C4-2B (cell line): ENCODE results near the gene PPARA.

Experiments used
- H3K27ac ChIP-seq: fragments of 450-650 bp; 2 replicates; pipeline ENCODE4 v1.5.1; 2017
- CTCF ChIP-seq: fragments of 450-650 bp; conservative IDR thresholded peaks from 2 replicates; pipeline ENCODE4 v1.5.1; 2017; ENCODE audit warnings: mild to moderate bottlenecking
- ZFX ChIP-seq: fragments of 450-650 bp; IDR thresholded peaks from 2 replicates; pipeline ENCODE4 v1.6.1; 2017

The PPARA gene

GRCh38 chr22:46224898-46225290 lies 74.6 kb downstream of the PPARA start:
- TF ChIP-seq CTCF, result no peak
- TF ChIP-seq ZFX, result no peak
- no peak overlapping the region for H3K27ac ChIP-seq

- H3K27ac ChIP-seq, result no peak overlapping the region
- TF ChIP-seq ZFX (no peak), CTCF (no peak)
Measured at GRCh38 chr22:46225631-46226030, 75.3 kb downstream of the PPARA start.

- TF ChIP-seq CTCF, result no peak
- no peak for TF ChIP-seq ZFX
- H3K27ac ChIP-seq, result no peak overlapping the region
Measured at GRCh38 chr22:46226577-46226976, 76.3 kb downstream of the PPARA start.

GRCh38 chr22:46229701-46230100 lies 79.4 kb downstream of the PPARA start:
- no peak overlapping the region for H3K27ac ChIP-seq
- TF ChIP-seq ZFX (no peak), CTCF (no peak)

GRCh38 chr22:46230262-46230901 lies 80.1 kb downstream of the PPARA start:
- TF ChIP-seq CTCF, result no peak
- TF ChIP-seq ZFX, result no peak
- no peak overlapping the region for H3K27ac ChIP-seq

- TF ChIP-seq CTCF, result no peak
- no peak for TF ChIP-seq ZFX
- H3K27ac ChIP-seq, result no peak overlapping the region
Measured at GRCh38 chr22:46233231-46233630, 82.9 kb downstream of the PPARA start.

- TF ChIP-seq CTCF, result no peak
- no peak for TF ChIP-seq ZFX
- H3K27ac ChIP-seq, result no peak overlapping the region
Measured at GRCh38 chr22:46234969-46235368, 84.6 kb downstream of the PPARA start.
